UCSD-AML1 (cell line): ENCODE data around the gene PRR30.
"Not testable (repeated sequence)": the region's sequence is repeated elsewhere in the genome, so short reads cannot be mapped to it uniquely, and the experiment has no call there.

ENCODE experiments used
- DNase-seq: peaks from one replicate; lab custom pipeline; 2025; ENCODE audit not compliant: unreplicated experiment; lab: John Stamatoyannopoulos, UW

PRR30 gene

GRCh38 chr2:27139310-27139709 lies at the start of gene PRR30:
Gene PRR30, minus strand, starts transcription at chr2:27139410. Its CDS starts 1,081 bp downstream, at chr2:27138329.
- no peak for DNase-seq

GRCh38 chr2:27186613-27187345 lies 47.6 kb upstream of the PRR30 start:
- DNase-seq: no peak

GRCh38 chr2:27185331-27186026 lies 46.3 kb upstream of the PRR30 start:
- peak; percentile 32 for DNase-seq

- DNase-seq: no peak
Observed at GRCh38 chr2:27184115-27184514, 44.9 kb upstream of the PRR30 start.

- DNase-seq: no peak
Observed at GRCh38 chr2:27182346-27182745, 43.1 kb upstream of the PRR30 start.

GRCh38 chr2:27179344-27180000 lies 40.3 kb upstream of the PRR30 start:
- DNase-seq: no peak

GRCh38 chr2:27178469-27178868 lies 39.3 kb upstream of the PRR30 start:
- DNase-seq: no peak

GRCh38 chr2:27177441-27178351 lies 38.5 kb upstream of the PRR30 start:
- DNase-seq: no peak

- DNase-seq: not testable (repeated sequence)
Observed at GRCh38 chr2:27175781-27176180, 36.6 kb upstream of the PRR30 start.

GRCh38 chr2:27175330-27175729 lies 36.1 kb upstream of the PRR30 start:
- DNase-seq: no peak

GRCh38 chr2:27174638-27175037 lies 35.4 kb upstream of the PRR30 start:
- DNase-seq: no peak

- no peak for DNase-seq
Observed at GRCh38 chr2:27171351-27171848, 32.2 kb upstream of the PRR30 start.

GRCh38 chr2:27170581-27171337 lies 31.5 kb upstream of the PRR30 start:
- no peak for DNase-seq

GRCh38 chr2:27164960-27165763 lies 26.0 kb upstream of the PRR30 start:
- no peak for DNase-seq

- no peak for DNase-seq
Observed at GRCh38 chr2:27162151-27163121, 23.2 kb upstream of the PRR30 start.

- DNase-seq: no peak
Observed at GRCh38 chr2:27160191-27160590, 21.0 kb upstream of the PRR30 start.

- no peak for DNase-seq
Observed at GRCh38 chr2:27159271-27159670, 20.1 kb upstream of the PRR30 start.

GRCh38 chr2:27158468-27158867 lies 19.3 kb upstream of the PRR30 start:
- no peak for DNase-seq
